Panc1 (cell line): ENCODE data around the gene LAMC3.

Source experiments
- POLR2AphosphoS5 ChIP-seq: IDR thresholded peaks from 2 replicates; pipeline ENCODE4 v1.6.1; 2012; ENCODE audit warnings: mild to moderate bottlenecking, low read depth, low read length, moderate library complexity
- TCF7L2 ChIP-seq: IDR thresholded peaks from 2 replicates; pipeline ENCODE4 v1.6.1; 2011; ENCODE audit warnings: mild to moderate bottlenecking, low read depth, low read length, inconsistent platforms
- TF ChIP-seq, protein P1 (sequence below): fragments of 450-650 bp; IDR thresholded peaks from 2 replicates; pipeline ENCODE4 v1.5.1; 2017; ENCODE audit warnings: mild to moderate bottlenecking
- TF ChIP-seq, protein P2 (sequence below), 2 experiments: IDR thresholded peaks; 2 replicates each; pipeline ENCODE4 v1.6.1; 2011 to 2012; ENCODE audit warnings: low read depth in 2 of 2, control low read depth in 1 of 2, low read length in 1 of 2, mild to moderate bottlenecking in 1 of 2, moderate library complexity in 1 of 2; ENCODE audit not compliant: insufficient read depth in 1 of 2

DNA sequence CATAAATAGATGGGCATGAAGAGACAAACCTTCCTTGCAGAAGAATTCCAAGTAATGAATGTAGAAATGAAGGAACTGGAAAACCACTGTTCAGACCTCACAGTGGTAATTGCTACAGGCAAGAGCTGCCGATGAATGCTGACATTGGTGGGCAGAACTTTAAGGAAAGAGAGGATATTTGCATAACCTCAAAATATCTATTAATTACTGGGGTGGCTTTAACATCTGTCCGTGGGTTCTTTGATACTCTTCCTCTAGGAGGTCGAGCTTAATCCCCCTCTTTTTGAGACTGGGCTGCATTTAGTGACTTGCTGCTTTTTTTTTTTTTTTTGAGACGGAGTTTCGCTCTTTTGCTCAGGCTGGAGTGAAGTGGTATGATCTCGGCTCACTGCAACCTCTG lies 34.7 kb downstream of the LAMC3 start:
- TF ChIP-seq, protein P1, sequence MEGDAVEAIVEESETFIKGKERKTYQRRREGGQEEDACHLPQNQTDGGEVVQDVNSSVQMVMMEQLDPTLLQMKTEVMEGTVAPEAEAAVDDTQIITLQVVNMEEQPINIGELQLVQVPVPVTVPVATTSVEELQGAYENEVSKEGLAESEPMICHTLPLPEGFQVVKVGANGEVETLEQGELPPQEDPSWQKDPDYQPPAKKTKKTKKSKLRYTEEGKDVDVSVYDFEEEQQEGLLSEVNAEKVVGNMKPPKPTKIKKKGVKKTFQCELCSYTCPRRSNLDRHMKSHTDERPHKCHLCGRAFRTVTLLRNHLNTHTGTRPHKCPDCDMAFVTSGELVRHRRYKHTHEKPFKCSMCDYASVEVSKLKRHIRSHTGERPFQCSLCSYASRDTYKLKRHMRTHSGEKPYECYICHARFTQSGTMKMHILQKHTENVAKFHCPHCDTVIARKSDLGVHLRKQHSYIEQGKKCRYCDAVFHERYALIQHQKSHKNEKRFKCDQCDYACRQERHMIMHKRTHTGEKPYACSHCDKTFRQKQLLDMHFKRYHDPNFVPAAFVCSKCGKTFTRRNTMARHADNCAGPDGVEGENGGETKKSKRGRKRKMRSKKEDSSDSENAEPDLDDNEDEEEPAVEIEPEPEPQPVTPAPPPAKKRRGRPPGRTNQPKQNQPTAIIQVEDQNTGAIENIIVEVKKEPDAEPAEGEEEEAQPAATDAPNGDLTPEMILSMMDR, result no peak
- no peak for TF ChIP-seq TCF7L2
- TF ChIP-seq POLR2AphosphoS5, result no peak
- TF ChIP-seq, protein P2, sequence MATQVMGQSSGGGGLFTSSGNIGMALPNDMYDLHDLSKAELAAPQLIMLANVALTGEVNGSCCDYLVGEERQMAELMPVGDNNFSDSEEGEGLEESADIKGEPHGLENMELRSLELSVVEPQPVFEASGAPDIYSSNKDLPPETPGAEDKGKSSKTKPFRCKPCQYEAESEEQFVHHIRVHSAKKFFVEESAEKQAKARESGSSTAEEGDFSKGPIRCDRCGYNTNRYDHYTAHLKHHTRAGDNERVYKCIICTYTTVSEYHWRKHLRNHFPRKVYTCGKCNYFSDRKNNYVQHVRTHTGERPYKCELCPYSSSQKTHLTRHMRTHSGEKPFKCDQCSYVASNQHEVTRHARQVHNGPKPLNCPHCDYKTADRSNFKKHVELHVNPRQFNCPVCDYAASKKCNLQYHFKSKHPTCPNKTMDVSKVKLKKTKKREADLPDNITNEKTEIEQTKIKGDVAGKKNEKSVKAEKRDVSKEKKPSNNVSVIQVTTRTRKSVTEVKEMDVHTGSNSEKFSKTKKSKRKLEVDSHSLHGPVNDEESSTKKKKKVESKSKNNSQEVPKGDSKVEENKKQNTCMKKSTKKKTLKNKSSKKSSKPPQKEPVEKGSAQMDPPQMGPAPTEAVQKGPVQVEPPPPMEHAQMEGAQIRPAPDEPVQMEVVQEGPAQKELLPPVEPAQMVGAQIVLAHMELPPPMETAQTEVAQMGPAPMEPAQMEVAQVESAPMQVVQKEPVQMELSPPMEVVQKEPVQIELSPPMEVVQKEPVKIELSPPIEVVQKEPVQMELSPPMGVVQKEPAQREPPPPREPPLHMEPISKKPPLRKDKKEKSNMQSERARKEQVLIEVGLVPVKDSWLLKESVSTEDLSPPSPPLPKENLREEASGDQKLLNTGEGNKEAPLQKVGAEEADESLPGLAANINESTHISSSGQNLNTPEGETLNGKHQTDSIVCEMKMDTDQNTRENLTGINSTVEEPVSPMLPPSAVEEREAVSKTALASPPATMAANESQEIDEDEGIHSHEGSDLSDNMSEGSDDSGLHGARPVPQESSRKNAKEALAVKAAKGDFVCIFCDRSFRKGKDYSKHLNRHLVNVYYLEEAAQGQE (IDR thresholded peaks at IDR 0.05; ENCODE audit: insufficient read depth in 1 of 2, low read depth in 2 of 2, low read length in 1 of 2), result no peak
